Frontal cortex (tissue), 4 donors: ENCODE results near the gene SPACA7. TPM values are rescaled to one million over a fixed set of nuclear protein-coding genes. Genes with fewer than 3 reads are reported as not detected.

Source experiments
- DNase-seq, 2 donors: peaks; one replicate each; pipeline ENCODE4 v3.0.0; 2012; ENCODE audit warnings: low spot score in 2 of 2
- FAIRE-seq: peaks from 2 replicates; lab custom pipeline; 2012; peaks lifted over from hg19 to GRCh38; lab: Jason Lieb, UNC
- total RNA-seq: library from RNA; depleted of rRNA; stranded (reverse); fragments of >200 nt; gene quantifications from one replicate; pipeline ENCODE4 v1.2.3, GENCODE V29; 2014
- donor health status: control.
- donor health status: control.
- donor health status: control.

Gene SPACA7
- total RNA-seq, 1 donor from 2014 or later: not detected

- DNase-seq (no peak), FAIRE-seq (no peak)
Observed at GRCh38 chr13:112444416-112445399, 68.6 kb downstream of the SPACA7 start.

- no peak for FAIRE-seq
- DNase-seq: no peak
Observed at GRCh38 chr13:112445411-112446271, 69.5 kb downstream of the SPACA7 start.

GRCh38 chr13:112446347-112446861 lies 70.2 kb downstream of the SPACA7 start:
- DNase-seq (no peak), FAIRE-seq (no peak)

GRCh38 chr13:112446867-112447266 lies 70.7 kb downstream of the SPACA7 start:
- DNase-seq (no peak), FAIRE-seq (no peak)

- DNase-seq: no peak
- FAIRE-seq: no peak
Observed at GRCh38 chr13:112447306-112447705, 71.2 kb downstream of the SPACA7 start.

- DNase-seq (no peak), FAIRE-seq (no peak)
Observed at GRCh38 chr13:112447761-112448603, 71.8 kb downstream of the SPACA7 start.

- no peak for DNase-seq
Observed at GRCh38 chr13:112448621-112449544, 72.7 kb downstream of the SPACA7 start.

GRCh38 chr13:112449545-112449930 lies 73.4 kb downstream of the SPACA7 start:
- DNase-seq: no peak
- FAIRE-seq: no peak

More at GRCh38 chr13:112448621-112449544, 72.7 kb downstream of the SPACA7 start:
- FAIRE-seq: no peak

GRCh38 chr13:112450118-112450903 lies 74.2 kb downstream of the SPACA7 start:
- FAIRE-seq (no peak), DNase-seq (no peak)

- DNase-seq (no peak), FAIRE-seq (no peak)
Observed at GRCh38 chr13:112450904-112451240, 74.7 kb downstream of the SPACA7 start.

- FAIRE-seq (no peak), DNase-seq (no peak)
Observed at GRCh38 chr13:112451512-112452379, 75.6 kb downstream of the SPACA7 start.

- DNase-seq: no peak
- no peak for FAIRE-seq
Observed at GRCh38 chr13:112452380-112453206, 76.4 kb downstream of the SPACA7 start.

- DNase-seq (no peak), FAIRE-seq (no peak)
Observed at GRCh38 chr13:112453207-112453829, 77.2 kb downstream of the SPACA7 start.

- FAIRE-seq (no peak), DNase-seq (no peak)
Observed at GRCh38 chr13:112453874-112454647, 77.9 kb downstream of the SPACA7 start.
